Neural cell (in vitro differentiated cells): ENCODE results near the gene TNFRSF13B. TPM values are rescaled to one million over a fixed set of nuclear protein-coding genes. Genes with fewer than 3 reads are reported as not detected.

Experiments used
- H2AFZ ChIP-seq: fragments of 200-600, 300-800 bp; sonication (generic), shearing (Covaris generic); 2 replicates; pipeline ENCODE4 v1.6.0; 2014; ENCODE audit warnings: low read depth, mild to moderate bottlenecking, antibody characterized with exemption, low read length, moderate library complexity
- H3F3A ChIP-seq: fragments of 200-600 bp; shearing (Covaris generic); 2 replicates; pipeline ENCODE4 v1.6.1; 2016; ENCODE audit warnings: mild to moderate bottlenecking, moderate library complexity, mixed read lengths, antibody characterized with exemption, low read length; ENCODE audit not compliant: insufficient read depth, poor library complexity, severe bottlenecking
- H3K27ac ChIP-seq: fragments of 200-600, 300-800 bp; sonication (generic), shearing (Covaris generic); 2 replicates; pipeline ENCODE4 v1.5.1; 2014; ENCODE audit warnings: mild to moderate bottlenecking, low read length, moderate library complexity
- H3K27me3 ChIP-seq: fragments of 300-800, 200-600 bp; sonication (generic), shearing (Covaris generic); 2 replicates; pipeline ENCODE4 v1.6.0; 2014; ENCODE audit warnings: mild to moderate bottlenecking, low read depth, low read length, moderate library complexity; ENCODE audit not compliant: insufficient read depth
- H3K36me3 ChIP-seq: fragments of 300-800, 200-600 bp; sonication (generic), shearing (Covaris generic); 2 replicates; pipeline ENCODE4 v1.5.1; 2014; ENCODE audit warnings: mild to moderate bottlenecking, antibody characterized with exemption, low read length, moderate library complexity; ENCODE audit not compliant: insufficient read depth
- H3K4me2 ChIP-seq: fragments of 300-800, 200-600 bp; sonication (generic), shearing (Covaris generic); 2 replicates; pipeline ENCODE4 v1.6.0; 2014; ENCODE audit warnings: mild to moderate bottlenecking, low read length
- H3K4me3 ChIP-seq: fragments of 300-800, 200-600 bp; sonication (generic), shearing (Covaris generic); 2 replicates; pipeline ENCODE4 v1.5.1; 2014; ENCODE audit warnings: mild to moderate bottlenecking, low read length, moderate library complexity
- H3K79me2 ChIP-seq: fragments of 200-600 bp; shearing (Covaris generic); replicated peaks from 2 replicates; pipeline ENCODE4 v1.6.0; 2014; ENCODE audit warnings: mild to moderate bottlenecking, low read length, moderate library complexity; ENCODE audit not compliant: insufficient read depth
- H3K9ac ChIP-seq: fragments of 300-800, 200-600 bp; sonication (generic), shearing (Covaris generic); 2 replicates; pipeline ENCODE4 v1.6.1; 2016; ENCODE audit warnings: mild to moderate bottlenecking, low read length, mixed read lengths
- H3K9me2 ChIP-seq: fragments of 200-600 bp; shearing (Covaris generic); 2 replicates; pipeline ENCODE4 v1.6.1; 2016; ENCODE audit warnings: mild to moderate bottlenecking, low read length, mixed read lengths; ENCODE audit not compliant: insufficient read depth
- H3K9me3 ChIP-seq: fragments of 200-600, 300-800 bp; sonication (generic), shearing (Covaris generic); 2 replicates; pipeline ENCODE4 v1.6.1; 2016; ENCODE audit warnings: mild to moderate bottlenecking, mixed run types, low read length, moderate library complexity, mixed read lengths
- H4K20me1 ChIP-seq: fragments of 200-600 bp; shearing (Covaris generic); 2 replicates; pipeline ENCODE4 v1.6.1; 2016; ENCODE audit warnings: mild to moderate bottlenecking, mixed run types; ENCODE audit not compliant: insufficient read depth
- EP300 ChIP-seq: fragments of 450-650 bp; conservative IDR thresholded peaks from 2 replicates; pipeline ENCODE4 v1.6.1; 2014; ENCODE audit warnings: antibody characterized with exemption, mild to moderate bottlenecking, moderate library complexity; ENCODE audit not compliant: poor library complexity, severe bottlenecking
- EZH2 ChIP-seq: fragments of 200-600, 300-800 bp; shearing (Covaris generic), sonication (generic); IDR thresholded peaks from 2 replicates; pipeline ENCODE4 v1.6.1; 2014; ENCODE audit warnings: antibody characterized with exemption, low read length, borderline replicate concordance, mild to moderate bottlenecking; ENCODE audit not compliant: insufficient read depth, poor library complexity, severe bottlenecking
- MXI1 ChIP-seq: fragments of 450-650 bp; conservative IDR thresholded peaks from 2 replicates; pipeline ENCODE4 v1.6.1; 2014; ENCODE audit warnings: antibody characterized with exemption, mild to moderate bottlenecking; ENCODE audit not compliant: poor library complexity, severe bottlenecking
- POLR2AphosphoS5 ChIP-seq: IDR thresholded peaks from 2 replicates; pipeline ENCODE4 v1.6.1; 2012
- RAD21 ChIP-seq: fragments of 450-650 bp; conservative IDR thresholded peaks from 2 replicates; pipeline ENCODE4 v1.6.1; 2014; ENCODE audit warnings: antibody characterized with exemption, mild to moderate bottlenecking, moderate library complexity
- SMC3 ChIP-seq: fragments of 450-650 bp; conservative IDR thresholded peaks from 2 replicates; pipeline ENCODE4 v1.6.1; 2014; ENCODE audit warnings: antibody characterized with exemption, mild to moderate bottlenecking, moderate library complexity; ENCODE audit not compliant: poor library complexity
- TAF1 ChIP-seq: IDR thresholded peaks from 2 replicates; pipeline ENCODE4 v1.6.1; 2012; ENCODE audit warnings: low read depth
- polyA plus RNA-seq: library from polyadenylated mRNA; depleted of rRNA; stranded (reverse); fragments of >200 nt; gene quantifications from 2 replicates; pipeline ENCODE4 v1.2.3, GENCODE V29; 2014
- TF ChIP-seq, protein P1 (sequence below): IDR thresholded peaks from 2 replicates; pipeline ENCODE4 v1.6.1; 2012; ENCODE audit warnings: borderline replicate concordance
- TF ChIP-seq, protein P2 (sequence below): fragments of 450-650 bp; IDR thresholded peaks from 2 replicates; pipeline ENCODE4 v1.5.1; 2014; ENCODE audit warnings: antibody characterized with exemption, mild to moderate bottlenecking, moderate library complexity; ENCODE audit not compliant: poor library complexity, severe bottlenecking

The TNFRSF13B gene
- polyA plus RNA-seq, 1 donor from 2014 or later: not detected

DNA sequence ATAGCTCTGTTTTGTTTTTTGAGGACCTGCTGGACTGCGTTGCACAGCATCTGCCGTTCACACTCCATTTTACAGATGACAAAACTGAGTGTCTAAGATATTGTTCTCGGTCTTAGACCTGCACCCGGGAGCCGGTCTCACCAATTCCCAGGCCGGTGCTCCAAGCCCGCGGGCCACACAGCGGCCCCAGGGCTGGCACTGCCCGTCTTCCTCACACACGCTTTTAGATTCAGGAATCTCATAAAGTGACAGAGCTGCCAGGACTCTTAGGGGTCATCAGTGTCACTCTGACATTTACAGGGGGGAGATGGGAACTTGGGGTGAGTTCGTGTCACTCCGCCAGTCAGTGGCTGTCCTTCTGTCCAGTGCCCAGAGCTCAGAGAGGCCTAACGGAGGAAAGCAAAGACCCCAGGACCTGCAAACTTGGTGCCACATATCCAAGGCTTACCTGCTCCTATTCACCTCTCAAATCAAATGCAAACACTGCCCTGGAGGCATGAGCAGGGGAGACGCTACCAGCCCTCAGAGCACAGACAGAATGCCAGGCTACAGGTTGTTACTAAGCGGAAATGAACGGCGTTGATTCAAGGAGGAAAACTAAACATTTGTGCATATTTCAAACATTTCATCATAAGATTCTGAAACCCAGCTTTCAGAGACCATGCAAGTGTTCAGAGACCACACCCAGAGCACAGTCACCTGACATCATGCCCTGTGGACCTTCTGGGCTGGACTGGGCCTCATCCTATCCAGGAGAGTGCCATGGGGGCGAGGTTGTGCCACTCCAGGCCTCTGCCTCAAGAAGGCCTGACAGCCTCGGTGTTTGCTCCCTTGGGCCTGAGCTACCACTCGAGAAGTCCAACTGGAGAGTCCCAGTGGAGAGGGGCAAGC is 29.5 kb downstream of the TNFRSF13B start:
- Histone ChIP-seq H3K9ac (no peak overlapping the region), H3K9me3 (no peaks in the 10 kb centered on the region), H3F3A (no peaks in the 10 kb centered on the region), H3K27me3 (no peaks in the 10 kb centered on the region), H3K9me2 (no peaks in the 10 kb centered on the region), H2AFZ (no peak overlapping the region), H3K79me2 (no peaks in the 10 kb centered on the region), H3K4me3 (no peak overlapping the region), H3K36me3 (no peaks in the 10 kb centered on the region), H4K20me1 (no peaks in the 10 kb centered on the region), H3K27ac (no peak overlapping the region), H3K4me2 (no peak overlapping the region)
- no peak for TF ChIP-seq RAD21
- TF ChIP-seq, protein P1, sequence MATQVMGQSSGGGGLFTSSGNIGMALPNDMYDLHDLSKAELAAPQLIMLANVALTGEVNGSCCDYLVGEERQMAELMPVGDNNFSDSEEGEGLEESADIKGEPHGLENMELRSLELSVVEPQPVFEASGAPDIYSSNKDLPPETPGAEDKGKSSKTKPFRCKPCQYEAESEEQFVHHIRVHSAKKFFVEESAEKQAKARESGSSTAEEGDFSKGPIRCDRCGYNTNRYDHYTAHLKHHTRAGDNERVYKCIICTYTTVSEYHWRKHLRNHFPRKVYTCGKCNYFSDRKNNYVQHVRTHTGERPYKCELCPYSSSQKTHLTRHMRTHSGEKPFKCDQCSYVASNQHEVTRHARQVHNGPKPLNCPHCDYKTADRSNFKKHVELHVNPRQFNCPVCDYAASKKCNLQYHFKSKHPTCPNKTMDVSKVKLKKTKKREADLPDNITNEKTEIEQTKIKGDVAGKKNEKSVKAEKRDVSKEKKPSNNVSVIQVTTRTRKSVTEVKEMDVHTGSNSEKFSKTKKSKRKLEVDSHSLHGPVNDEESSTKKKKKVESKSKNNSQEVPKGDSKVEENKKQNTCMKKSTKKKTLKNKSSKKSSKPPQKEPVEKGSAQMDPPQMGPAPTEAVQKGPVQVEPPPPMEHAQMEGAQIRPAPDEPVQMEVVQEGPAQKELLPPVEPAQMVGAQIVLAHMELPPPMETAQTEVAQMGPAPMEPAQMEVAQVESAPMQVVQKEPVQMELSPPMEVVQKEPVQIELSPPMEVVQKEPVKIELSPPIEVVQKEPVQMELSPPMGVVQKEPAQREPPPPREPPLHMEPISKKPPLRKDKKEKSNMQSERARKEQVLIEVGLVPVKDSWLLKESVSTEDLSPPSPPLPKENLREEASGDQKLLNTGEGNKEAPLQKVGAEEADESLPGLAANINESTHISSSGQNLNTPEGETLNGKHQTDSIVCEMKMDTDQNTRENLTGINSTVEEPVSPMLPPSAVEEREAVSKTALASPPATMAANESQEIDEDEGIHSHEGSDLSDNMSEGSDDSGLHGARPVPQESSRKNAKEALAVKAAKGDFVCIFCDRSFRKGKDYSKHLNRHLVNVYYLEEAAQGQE: no peak

DNA sequence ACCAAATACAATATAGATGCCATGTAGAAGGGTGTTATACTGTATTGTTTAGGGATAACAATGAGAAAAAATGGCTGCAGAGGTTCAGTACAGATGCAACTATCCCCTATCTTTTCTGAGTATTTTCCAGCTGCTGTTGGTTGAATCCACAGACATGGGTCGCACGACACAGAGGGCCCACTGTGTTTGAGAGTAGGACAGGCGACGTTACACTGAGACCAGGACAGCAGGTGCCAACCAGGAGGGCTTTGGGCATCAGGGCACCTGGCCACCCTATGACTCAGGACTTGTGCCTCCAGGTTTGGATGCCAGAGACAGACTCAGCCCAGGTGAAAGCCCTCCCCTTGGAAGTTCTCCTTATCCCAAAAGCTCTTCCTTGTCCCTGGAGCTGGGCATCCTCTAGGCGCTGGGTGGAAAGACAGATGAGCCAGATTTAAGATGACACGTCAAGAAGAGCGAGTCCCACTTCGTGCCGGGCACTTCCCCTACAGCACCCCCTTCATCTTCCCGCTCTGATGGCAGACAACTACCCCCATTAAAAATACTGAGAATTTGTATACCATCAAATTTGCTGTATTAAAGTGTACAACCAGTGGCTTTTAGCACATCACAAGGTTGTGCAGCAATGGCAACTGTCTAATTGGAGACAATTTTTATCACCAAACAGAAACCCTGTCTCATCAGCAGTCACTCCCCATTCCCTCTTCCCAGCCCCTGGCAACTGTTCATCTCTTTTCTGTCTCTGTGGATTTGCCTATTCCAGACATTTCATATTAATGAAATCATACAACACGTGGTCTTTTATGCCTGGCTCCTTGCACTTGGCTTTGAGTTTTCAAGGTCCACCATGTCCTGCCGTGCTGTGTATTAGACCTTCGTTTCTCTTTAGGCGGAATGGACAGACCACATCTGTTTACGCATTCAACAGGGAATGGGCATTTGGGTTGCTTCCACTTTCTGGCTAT is 30.6 kb downstream of the TNFRSF13B start:
- no peaks in the 10 kb centered on the region for H3K9me3 ChIP-seq

More for the DNA sequence above, 30.6 kb downstream of the TNFRSF13B start:
- Histone ChIP-seq H3K4me3 (no peak overlapping the region), H3K27ac (no peak overlapping the region), H3K9me2 (no peaks in the 10 kb centered on the region), H3K9ac (no peak overlapping the region), H3F3A (no peaks in the 10 kb centered on the region), H3K4me2 (no peak overlapping the region), H3K79me2 (no peaks in the 10 kb centered on the region), H3K36me3 (no peaks in the 10 kb centered on the region), H2AFZ (no peak overlapping the region), H4K20me1 (no peaks in the 10 kb centered on the region), H3K27me3 (no peaks in the 10 kb centered on the region)
- TF ChIP-seq RAD21: no peak
- no peak for TF ChIP-seq MXI1
- TF ChIP-seq, protein P2, sequence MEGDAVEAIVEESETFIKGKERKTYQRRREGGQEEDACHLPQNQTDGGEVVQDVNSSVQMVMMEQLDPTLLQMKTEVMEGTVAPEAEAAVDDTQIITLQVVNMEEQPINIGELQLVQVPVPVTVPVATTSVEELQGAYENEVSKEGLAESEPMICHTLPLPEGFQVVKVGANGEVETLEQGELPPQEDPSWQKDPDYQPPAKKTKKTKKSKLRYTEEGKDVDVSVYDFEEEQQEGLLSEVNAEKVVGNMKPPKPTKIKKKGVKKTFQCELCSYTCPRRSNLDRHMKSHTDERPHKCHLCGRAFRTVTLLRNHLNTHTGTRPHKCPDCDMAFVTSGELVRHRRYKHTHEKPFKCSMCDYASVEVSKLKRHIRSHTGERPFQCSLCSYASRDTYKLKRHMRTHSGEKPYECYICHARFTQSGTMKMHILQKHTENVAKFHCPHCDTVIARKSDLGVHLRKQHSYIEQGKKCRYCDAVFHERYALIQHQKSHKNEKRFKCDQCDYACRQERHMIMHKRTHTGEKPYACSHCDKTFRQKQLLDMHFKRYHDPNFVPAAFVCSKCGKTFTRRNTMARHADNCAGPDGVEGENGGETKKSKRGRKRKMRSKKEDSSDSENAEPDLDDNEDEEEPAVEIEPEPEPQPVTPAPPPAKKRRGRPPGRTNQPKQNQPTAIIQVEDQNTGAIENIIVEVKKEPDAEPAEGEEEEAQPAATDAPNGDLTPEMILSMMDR: no peak
- TF ChIP-seq SMC3: no peak
- TF ChIP-seq EP300: no peak
- TF ChIP-seq, protein P1: no peak
- no peak for TF ChIP-seq EZH2
- TF ChIP-seq TAF1: no peak
- TF ChIP-seq POLR2AphosphoS5: no peak
